HepG2 (cell line): ENCODE results near the gene RIPOR1. TPM values are rescaled to one million over a fixed set of nuclear protein-coding genes. Genes with fewer than 3 reads are reported as not detected.

Experiments
- CSRNP1 ChIP-seq: sonication (generic); formaldehyde crosslinking; IDR thresholded peaks from 2 replicates; pipeline ENCODE4 v1.8.1; 2023; ENCODE audit warnings: mild to moderate bottlenecking, missing genetic modification reagents
- HMGA1 ChIP-seq: sonication (generic); formaldehyde crosslinking; conservative IDR thresholded peaks from 2 replicates; pipeline ENCODE4 v1.4.0; 2020; ENCODE audit warnings: missing genetic modification reagents
- NFKB2 ChIP-seq: sonication (generic); formaldehyde crosslinking; IDR thresholded peaks from 2 replicates; pipeline ENCODE4 v1.4.0; 2020; ENCODE audit warnings: missing genetic modification reagents, borderline replicate concordance
- PRDM10 ChIP-seq: sonication (generic); formaldehyde crosslinking; IDR thresholded peaks from 2 replicates; pipeline ENCODE4 v1.4.0; 2020; ENCODE audit warnings: low read depth, missing genetic modification reagents
- RBM39 ChIP-seq: fragments of 200-400 bp; formaldehyde crosslinking; IDR thresholded peaks from one replicate; pipeline ENCODE4 v1.6.1; 2018; ENCODE audit warnings: antibody characterized with exemption, mild to moderate bottlenecking, low read depth, low read length; ENCODE audit not compliant: poor library complexity, severe bottlenecking
- TRAFD1 ChIP-seq: sonication (generic); formaldehyde crosslinking; IDR thresholded peaks from 2 replicates; pipeline ENCODE4 v1.5.1; 2020; ENCODE audit warnings: missing genetic modification reagents, mild to moderate bottlenecking, borderline replicate concordance
- USF2 ChIP-seq, 2 experiments: sonication (generic) in 1 of 2; formaldehyde crosslinking in 1 of 2; IDR thresholded peaks; 2 replicates each; pipeline versions ENCODE4 v1.5.1 to v1.6.1; 2011 to 2020; ENCODE audit warnings: borderline replicate concordance in 1 of 2, low read depth in 1 of 2, low read length in 1 of 2, mild to moderate bottlenecking in 1 of 2, missing genetic modification reagents in 1 of 2, moderate library complexity in 1 of 2
- ZKSCAN1 ChIP-seq: fragments of 150-350 bp; IDR thresholded peaks from 2 replicates; pipeline ENCODE4 v1.6.1; 2014; ENCODE audit warnings: low read length
- ZMYM3 ChIP-seq: sonication (generic); formaldehyde crosslinking; IDR thresholded peaks from 2 replicates; pipeline ENCODE4 v1.5.1; 2020; ENCODE audit warnings: mild to moderate bottlenecking, missing genetic modification reagents
- ZMYM4 ChIP-seq: sonication (generic); formaldehyde crosslinking; IDR thresholded peaks from 2 replicates; pipeline ENCODE4 v1.8.1; 2023; ENCODE audit warnings: mild to moderate bottlenecking, missing genetic modification reagents
- ZNF235 ChIP-seq: sonication (generic); formaldehyde crosslinking; IDR thresholded peaks from 2 replicates; pipeline ENCODE4 v1.8.1; 2023; ENCODE audit warnings: mild to moderate bottlenecking, missing genetic modification reagents, borderline replicate concordance
- ZNF3 ChIP-seq: IDR thresholded peaks from 2 replicates; pipeline ENCODE4 v1.7.0; 2017; ENCODE audit warnings: inconsistent platforms
- ZNF44 ChIP-seq: sonication (generic); formaldehyde crosslinking; IDR thresholded peaks from 2 replicates; pipeline ENCODE4 v1.5.1; 2020; ENCODE audit warnings: mild to moderate bottlenecking, missing genetic modification reagents
- ZNF496 ChIP-seq: sonication (generic); formaldehyde crosslinking; IDR thresholded peaks from 2 replicates; pipeline ENCODE4 v1.8.1; 2023; ENCODE audit warnings: mild to moderate bottlenecking, moderate library complexity, missing genetic modification reagents; ENCODE audit not compliant: insufficient replicate concordance
- ZNF724P ChIP-seq: sonication (generic); formaldehyde crosslinking; IDR thresholded peaks from 2 replicates; pipeline ENCODE4 v1.8.0; 2022; ENCODE audit warnings: missing genetic modification reagents, borderline replicate concordance
- ZNF747 ChIP-seq: sonication (generic); formaldehyde crosslinking; IDR thresholded peaks from 2 replicates; pipeline ENCODE4 v1.8.1; 2023; ENCODE audit warnings: missing genetic modification reagents, mild to moderate bottlenecking, borderline replicate concordance
- ZNF776 ChIP-seq: sonication (generic); formaldehyde crosslinking; IDR thresholded peaks from 2 replicates; pipeline ENCODE4 v1.4.0; 2020; ENCODE audit warnings: mild to moderate bottlenecking, missing genetic modification reagents
- polyA plus RNA-seq, 8 experiments: library from polyadenylated mRNA; depleted of rRNA in 3 of 8; stranded (reverse) in 7 of 8; unstranded in 1 of 8; fragments of >200 nt; fragmentation: Illumina TruSeq in 4 of 8; extraction: Trizol in 4 of 8; gene quantifications; 2 replicates each; pipeline versions ENCODE4 v1.2.1 to v1.2.3, GENCODE V29; 2011 to 2016; ENCODE audit warnings: low read depth in 4 of 8, missing spikeins in 1 of 8, mixed read lengths in 1 of 8; ENCODE audit not compliant: insufficient read depth in 1 of 8
- total RNA-seq, 5 experiments: library from RNA; depleted of rRNA; stranded (reverse); fragments of >200 nt; fragmentation: Illumina TruSeq; extraction: Trizol; gene quantifications; 2 replicates each; pipeline ENCODE4 v1.2.3, GENCODE V29; 2016; ENCODE audit warnings: low read depth in 1 of 5

The RIPOR1 gene
- total and polyA plus RNA-seq, 2 of the 13 experiments (the other 11 are each of a cell fraction or from before 2014, with no cell fraction given): 4.6 to 8.1 TPM

GRCh38 chr16:67561824-67562525 lies 33.3 kb downstream of the RIPOR1 start (continued):
- TF ChIP-seq PRDM10 (CRISPR knock-in tag) (peak; percentile 37; the same call in 1 of the 2 replicates), CSRNP1 (CRISPR knock-in tag) (peak; percentile 97), ZMYM3 (peak; percentile 67; the same call in 1 of the 2 replicates), TRAFD1 (CRISPR knock-in tag) (no peak), ZNF776 (CRISPR knock-in tag) (0 out of 2 replicates have a peak, but pooled peaks have one; percentile 65), RBM39 (no peak), ZNF235 (CRISPR knock-in tag) (0 out of 2 replicates have a peak, but pooled peaks have one; percentile 48), ZKSCAN1 (no peak), ZMYM4 (CRISPR knock-in tag) (peak; percentile 81), USF2 (IDR thresholded peaks at IDR 0.05; ENCODE audit: low read depth, low read length) (peak; percentile 37; the same call in 1 of the 2 replicates), USF2 (CRISPR knock-in tag; IDR thresholded peaks at IDR 0.05; ENCODE audit: borderline replicate concordance) (no peak), ZNF496 (CRISPR knock-in tag) (no peak), HMGA1 (CRISPR knock-in tag) (no peak), ZNF3 (CRISPR knock-in tag) (no peak), ZNF747 (0 out of 2 replicates have a peak, but pooled peaks have one; percentile 38), ZNF44 (CRISPR knock-in tag) (no peak), ZNF724P (no peak; the same call in 1 of the 2 replicates), NFKB2 (CRISPR knock-in tag) (no peak; the same call in 1 of the 2 replicates)
